Measurements from ENCODE around the gene FAM3A. TPM values are rescaled to one million over a fixed set of nuclear protein-coding genes. Genes with fewer than 3 reads are reported as not detected.

FAM3A gene
- polyA plus RNA-seq, 1 of the 3 experiments (the other 2 are of a cell fraction), result 42.1 TPM

DNA sequence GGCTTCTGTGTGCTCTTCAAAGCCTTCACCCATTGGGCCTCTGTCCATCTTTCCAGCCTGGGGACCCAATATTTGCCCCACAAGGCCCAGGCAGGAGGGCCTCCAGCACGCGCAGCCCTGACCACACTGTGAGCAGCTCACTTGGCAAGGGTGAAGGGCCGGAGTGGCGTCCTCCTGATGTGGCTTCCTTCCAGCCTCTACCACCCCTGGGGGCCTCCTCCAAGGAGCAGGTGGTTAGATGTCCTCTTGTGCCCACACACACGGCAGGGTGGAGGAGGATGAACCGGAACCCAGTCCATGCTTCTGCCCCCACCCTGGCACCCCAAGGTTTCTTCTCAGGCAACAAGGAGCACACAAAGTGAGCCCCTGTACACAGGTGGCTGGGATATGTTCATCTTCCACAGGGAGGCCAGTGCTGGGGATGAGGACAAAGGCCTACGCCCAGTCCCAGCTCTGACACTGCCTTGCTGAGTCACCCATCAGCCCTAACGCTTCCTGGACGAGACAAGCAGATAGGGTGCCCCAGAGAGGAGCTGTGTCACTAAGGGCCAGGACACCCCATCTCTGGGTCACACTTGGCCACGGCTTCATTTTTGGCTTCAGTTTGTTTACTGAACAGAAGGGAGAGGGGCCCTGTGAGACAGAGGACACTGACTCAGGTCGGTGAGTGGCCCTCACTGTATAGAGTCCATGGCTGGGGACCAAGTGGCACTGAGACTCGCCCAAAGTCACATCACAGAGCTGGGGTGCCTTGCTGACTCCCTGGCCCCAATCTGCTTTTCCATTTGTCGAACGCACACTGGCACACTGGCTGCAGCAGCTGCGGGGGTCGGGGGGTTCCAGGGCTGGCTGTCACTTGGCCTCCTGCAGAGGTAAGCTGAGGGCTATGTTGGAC, 31.5 kb downstream of the FAM3A start:
- H3K36me3 ChIP-seq (replicated peaks in 1 of 2; ENCODE audit: control insufficient read depth in 1 of 2, insufficient read depth in 2 of 2, low read length in 1 of 2), result peaks cover 0 to 14% of the 10 kb centered on the region in 2 experiments
- H3K79me2 ChIP-seq (ENCODE audit: insufficient read depth), result peaks cover 15% of the 10 kb centered on the region; the same call in 1 of the 2 replicates
- H4K20me1 ChIP-seq (ENCODE audit: insufficient read depth), result no peaks in the 10 kb centered on the region
- TF ChIP-seq, protein P1, sequence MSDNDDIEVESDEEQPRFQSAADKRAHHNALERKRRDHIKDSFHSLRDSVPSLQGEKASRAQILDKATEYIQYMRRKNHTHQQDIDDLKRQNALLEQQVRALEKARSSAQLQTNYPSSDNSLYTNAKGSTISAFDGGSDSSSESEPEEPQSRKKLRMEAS (IDR thresholded peaks at IDR 0.05; ENCODE audit: low read depth), result no peak
- TF ChIP-seq JUND (IDR thresholded peaks at IDR 0.05), result no peak
- TF ChIP-seq FOXM1 (IDR thresholded peaks at IDR 0.05; ENCODE audit: low read depth), result no peak
- TF ChIP-seq, protein P2, sequence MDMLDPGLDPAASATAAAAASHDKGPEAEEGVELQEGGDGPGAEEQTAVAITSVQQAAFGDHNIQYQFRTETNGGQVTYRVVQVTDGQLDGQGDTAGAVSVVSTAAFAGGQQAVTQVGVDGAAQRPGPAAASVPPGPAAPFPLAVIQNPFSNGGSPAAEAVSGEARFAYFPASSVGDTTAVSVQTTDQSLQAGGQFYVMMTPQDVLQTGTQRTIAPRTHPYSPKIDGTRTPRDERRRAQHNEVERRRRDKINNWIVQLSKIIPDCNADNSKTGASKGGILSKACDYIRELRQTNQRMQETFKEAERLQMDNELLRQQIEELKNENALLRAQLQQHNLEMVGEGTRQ (IDR thresholded peaks at IDR 0.05; ENCODE audit: borderline replicate concordance, low read depth, low read length), result no peak
- TF ChIP-seq, protein P3, sequence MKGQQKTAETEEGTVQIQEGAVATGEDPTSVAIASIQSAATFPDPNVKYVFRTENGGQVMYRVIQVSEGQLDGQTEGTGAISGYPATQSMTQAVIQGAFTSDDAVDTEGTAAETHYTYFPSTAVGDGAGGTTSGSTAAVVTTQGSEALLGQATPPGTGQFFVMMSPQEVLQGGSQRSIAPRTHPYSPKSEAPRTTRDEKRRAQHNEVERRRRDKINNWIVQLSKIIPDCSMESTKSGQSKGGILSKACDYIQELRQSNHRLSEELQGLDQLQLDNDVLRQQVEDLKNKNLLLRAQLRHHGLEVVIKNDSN (IDR thresholded peaks at IDR 0.05; ENCODE audit: borderline replicate concordance, low read depth), result no peak
- TF ChIP-seq, protein P4, sequence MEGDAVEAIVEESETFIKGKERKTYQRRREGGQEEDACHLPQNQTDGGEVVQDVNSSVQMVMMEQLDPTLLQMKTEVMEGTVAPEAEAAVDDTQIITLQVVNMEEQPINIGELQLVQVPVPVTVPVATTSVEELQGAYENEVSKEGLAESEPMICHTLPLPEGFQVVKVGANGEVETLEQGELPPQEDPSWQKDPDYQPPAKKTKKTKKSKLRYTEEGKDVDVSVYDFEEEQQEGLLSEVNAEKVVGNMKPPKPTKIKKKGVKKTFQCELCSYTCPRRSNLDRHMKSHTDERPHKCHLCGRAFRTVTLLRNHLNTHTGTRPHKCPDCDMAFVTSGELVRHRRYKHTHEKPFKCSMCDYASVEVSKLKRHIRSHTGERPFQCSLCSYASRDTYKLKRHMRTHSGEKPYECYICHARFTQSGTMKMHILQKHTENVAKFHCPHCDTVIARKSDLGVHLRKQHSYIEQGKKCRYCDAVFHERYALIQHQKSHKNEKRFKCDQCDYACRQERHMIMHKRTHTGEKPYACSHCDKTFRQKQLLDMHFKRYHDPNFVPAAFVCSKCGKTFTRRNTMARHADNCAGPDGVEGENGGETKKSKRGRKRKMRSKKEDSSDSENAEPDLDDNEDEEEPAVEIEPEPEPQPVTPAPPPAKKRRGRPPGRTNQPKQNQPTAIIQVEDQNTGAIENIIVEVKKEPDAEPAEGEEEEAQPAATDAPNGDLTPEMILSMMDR (IDR thresholded peaks at IDR 0.05), result no peak
- no peak for TF ChIP-seq EP300 (IDR thresholded peaks at IDR 0.05; ENCODE audit: borderline replicate concordance in 1 of 2, low read depth in 1 of 2, low read length in 1 of 2)
- TF ChIP-seq NRF1 (IDR thresholded peaks at IDR 0.05; ENCODE audit: low read depth, low read length), result no peak
- no peak for TF ChIP-seq CHD2 (IDR thresholded peaks at IDR 0.05; ENCODE audit: low read length, partially characterized antibody)
- no peak for TF ChIP-seq TEAD4 (IDR thresholded peaks at IDR 0.05; ENCODE audit: borderline replicate concordance, insufficient read depth)
- TF ChIP-seq, protein P5, sequence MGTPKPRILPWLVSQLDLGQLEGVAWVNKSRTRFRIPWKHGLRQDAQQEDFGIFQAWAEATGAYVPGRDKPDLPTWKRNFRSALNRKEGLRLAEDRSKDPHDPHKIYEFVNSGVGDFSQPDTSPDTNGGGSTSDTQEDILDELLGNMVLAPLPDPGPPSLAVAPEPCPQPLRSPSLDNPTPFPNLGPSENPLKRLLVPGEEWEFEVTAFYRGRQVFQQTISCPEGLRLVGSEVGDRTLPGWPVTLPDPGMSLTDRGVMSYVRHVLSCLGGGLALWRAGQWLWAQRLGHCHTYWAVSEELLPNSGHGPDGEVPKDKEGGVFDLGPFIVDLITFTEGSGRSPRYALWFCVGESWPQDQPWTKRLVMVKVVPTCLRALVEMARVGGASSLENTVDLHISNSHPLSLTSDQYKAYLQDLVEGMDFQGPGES (IDR thresholded peaks at IDR 0.05; ENCODE audit: low read depth, low read length), result no peak
- TF ChIP-seq FOXJ3 (CRISPR knock-in tag; IDR thresholded peaks at IDR 0.05), result no peak
- no peak for TF ChIP-seq NFIC (IDR thresholded peaks at IDR 0.05; ENCODE audit: borderline replicate concordance)
- no peak for TF ChIP-seq GABPA (IDR thresholded peaks at IDR 0.05; ENCODE audit: low read depth)
- no peak for TF ChIP-seq YY1 (IDR thresholded peaks at IDR 0.05; ENCODE audit: low read depth)
- no peak for TF ChIP-seq RAD21 (IDR thresholded peaks at IDR 0.05; ENCODE audit: low read length)
- no peak for TF ChIP-seq RFX5 (IDR thresholded peaks at IDR 0.05; ENCODE audit: low read length)
- H3K9me2 ChIP-seq, result no peaks in the 10 kb centered on the region
- no peak overlapping the region for H3K4me3 ChIP-seq (ENCODE audit: low read depth in 2 of 2, low read length in 1 of 2)
- no peak overlapping the region for H3K4me2 ChIP-seq
- H2AFZ ChIP-seq (ENCODE audit: low read depth), result no peak overlapping the region
- WGBS (ENCODE audit: low lambda C conversion rate), result 49% methylated on average over 13 of the region's 16 CpGs
- H3K27ac ChIP-seq (ENCODE audit: low read depth in 2 of 2, low read length in 1 of 2), result no peak overlapping the region
- no peaks in the 10 kb centered on the region for H3F3A ChIP-seq (replicated peaks; ENCODE audit: insufficient read depth)
- ChIA-PET POLR2A (no interaction called here), CTCF (no interaction called here)
- peaks cover 0 to 14% of the 10 kb centered on the region in 2 experiments; a peak in 1 of 4 replicates for H3K4me1 ChIP-seq (ENCODE audit: control insufficient read depth in 1 of 2, insufficient read depth in 2 of 2, low read depth in 1 of 2, low read length in 1 of 2)
- no peak for DNase-seq
- 0 out of 2 replicates have a peak, but pooled peaks cover 15% of the 10 kb centered on the region for H3K27me3 ChIP-seq (ENCODE audit: insufficient read depth)
- H3K9me3 ChIP-seq, result no peaks in the 10 kb centered on the region
- no peak overlapping the region for H3K9ac ChIP-seq

Measured in SK-N-SH (cell line).